ENCODE data around the gene CEP350.

DNA sequence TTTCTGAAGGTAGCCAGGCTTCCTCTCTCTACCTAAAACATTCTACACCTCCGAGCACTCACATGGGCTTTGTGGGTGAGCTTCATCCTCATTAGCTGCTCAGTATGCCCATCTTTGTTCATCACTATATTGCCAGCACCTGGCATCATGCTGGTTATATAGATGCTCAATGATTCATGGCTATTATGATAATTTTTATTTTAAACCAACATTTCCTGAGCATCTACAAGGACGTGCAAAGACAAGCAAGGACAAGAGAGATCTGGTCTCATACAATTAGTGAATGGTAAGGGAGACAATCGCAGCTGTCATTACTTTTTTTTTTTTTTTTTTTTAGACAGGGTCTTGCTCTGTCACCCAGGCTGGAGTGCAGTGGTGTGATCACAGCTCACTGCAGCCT, 188.7 kb downstream of the CEP350 start:
- no peak for TF ChIP-seq CTCF (IDR thresholded peaks at IDR 0.05)
- no peak for TF ChIP-seq POLR2A (IDR thresholded peaks at IDR 0.05)
- TF ChIP-seq POLR2AphosphoS5 (IDR thresholded peaks at IDR 0.05) = no peak

All from breast epithelium (tissue), 3 donors.